Stromal cell of bone marrow (primary cell): ENCODE data around the gene OR5H2.
"Not testable (repeated sequence)": the region's sequence is repeated elsewhere in the genome, so short reads cannot be mapped to it uniquely, and the experiment has no call there.

Experiments
- DNase-seq: peaks from one replicate; pipeline ENCODE4 v3.0.0-alpha.2; 2012; ENCODE audit warnings: low read depth

OR5H2 gene

GRCh38 chr3:98282205-98282604 is at the start of gene OR5H2:
TSS of gene OR5H2 (plus strand) at chr3:98282505. CDS start at chr3:98282903, 398 bp downstream.
- DNase-seq = no peak

DNA sequence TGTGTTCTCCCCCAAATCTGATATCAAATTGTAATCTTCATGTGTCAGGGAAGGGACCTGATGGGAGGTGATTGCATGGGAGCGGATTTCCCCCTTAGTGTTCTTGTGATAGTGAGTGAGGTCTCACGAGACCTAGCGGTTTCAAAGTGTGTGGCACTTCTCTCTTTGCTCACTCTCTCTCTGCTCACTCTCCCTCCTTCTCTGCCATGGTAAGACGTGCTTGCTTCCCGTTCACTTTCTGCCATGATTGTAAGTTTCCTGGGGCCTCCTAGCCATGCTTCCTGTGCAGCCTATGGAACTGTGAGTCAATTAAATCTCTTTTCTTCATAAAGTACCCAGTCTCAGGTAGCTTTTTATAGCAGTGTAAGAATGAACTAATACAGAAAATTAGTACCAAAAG is 48.8 kb upstream of the OR5H2 start:
- no peak for DNase-seq

- no peak for DNase-seq
Measured at GRCh38 chr3:98240131-98240530, 42.2 kb upstream of the OR5H2 start.

DNA sequence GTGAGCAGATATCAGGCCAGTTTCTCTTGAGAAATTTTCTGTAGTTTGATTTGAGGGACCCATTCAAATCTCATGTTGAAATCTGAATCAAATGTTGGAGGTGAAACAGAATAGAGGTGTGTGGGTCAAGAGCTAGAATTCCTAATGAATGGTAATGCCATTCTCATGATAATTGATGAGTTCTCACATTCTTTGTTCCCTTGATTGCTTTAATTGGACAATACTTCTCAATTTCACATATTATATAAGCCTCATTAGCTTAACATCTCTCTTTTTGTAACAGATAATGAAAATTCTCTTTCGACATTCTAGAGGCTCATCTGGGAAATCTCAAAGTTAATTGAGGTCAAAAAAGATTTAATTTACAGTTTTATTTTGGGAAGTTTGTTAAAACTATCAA is 40.1 kb upstream of the OR5H2 start:
- DNase-seq = no peak

DNA sequence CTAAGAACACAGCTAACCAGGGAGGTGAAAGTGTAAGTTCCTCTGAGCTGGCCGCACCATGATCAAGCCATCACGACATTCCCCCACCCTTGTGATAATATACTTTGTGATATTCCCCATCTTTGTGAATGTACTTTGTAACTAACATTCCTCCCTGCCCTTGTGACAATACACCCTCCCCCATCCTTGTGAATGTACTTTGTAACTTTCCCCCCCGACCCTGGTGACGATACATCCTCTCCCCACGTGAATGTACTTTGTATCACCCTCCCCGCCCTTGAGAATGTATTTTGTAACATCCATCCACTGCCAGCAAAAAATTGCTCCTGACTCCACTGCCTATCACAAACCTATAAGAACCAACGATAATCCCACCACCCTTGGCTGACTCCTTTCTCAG is 38.5 kb upstream of the OR5H2 start:
- no peak for DNase-seq

DNA sequence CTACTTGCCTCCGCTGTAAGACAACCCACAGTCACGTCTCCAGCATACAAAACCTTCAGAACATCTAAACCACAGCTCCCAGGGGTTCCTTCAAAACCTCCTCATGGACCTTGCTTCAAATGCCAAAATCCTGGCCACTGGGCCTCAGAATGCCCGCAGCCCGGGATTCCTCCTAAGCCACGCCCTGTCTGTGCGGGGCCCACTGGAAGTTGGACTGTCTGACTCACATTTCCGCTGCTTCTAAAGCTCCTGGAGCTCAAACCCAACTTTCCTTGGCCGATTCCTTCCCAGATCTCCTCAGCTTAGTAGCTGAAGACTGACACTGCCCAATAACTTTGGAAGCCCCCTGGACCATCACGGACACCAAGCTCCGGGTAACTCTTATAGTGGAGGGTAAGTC is 36.2 kb upstream of the OR5H2 start:
- DNase-seq = no peak

DNA sequence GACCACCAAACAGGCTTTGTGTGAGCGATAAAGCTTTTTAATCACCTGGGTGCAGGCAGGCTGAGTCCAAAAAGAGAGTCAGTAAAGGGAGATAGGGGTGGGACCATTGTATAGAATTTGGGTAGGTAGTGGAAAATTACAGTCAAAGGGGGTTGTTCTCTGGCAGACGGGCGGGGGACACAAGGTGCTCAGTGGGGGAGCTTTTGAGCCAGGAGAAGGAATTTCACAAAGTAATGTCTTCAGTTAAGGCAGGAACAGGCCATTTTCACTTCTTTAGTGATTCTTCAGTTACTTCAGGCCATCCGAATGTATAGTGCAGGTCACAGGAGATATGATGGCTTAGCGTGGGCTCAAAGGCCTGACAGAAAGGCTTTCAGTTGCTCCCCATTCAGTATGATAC is 26.3 kb upstream of the OR5H2 start:
- DNase-seq = not testable (repeated sequence)

DNA sequence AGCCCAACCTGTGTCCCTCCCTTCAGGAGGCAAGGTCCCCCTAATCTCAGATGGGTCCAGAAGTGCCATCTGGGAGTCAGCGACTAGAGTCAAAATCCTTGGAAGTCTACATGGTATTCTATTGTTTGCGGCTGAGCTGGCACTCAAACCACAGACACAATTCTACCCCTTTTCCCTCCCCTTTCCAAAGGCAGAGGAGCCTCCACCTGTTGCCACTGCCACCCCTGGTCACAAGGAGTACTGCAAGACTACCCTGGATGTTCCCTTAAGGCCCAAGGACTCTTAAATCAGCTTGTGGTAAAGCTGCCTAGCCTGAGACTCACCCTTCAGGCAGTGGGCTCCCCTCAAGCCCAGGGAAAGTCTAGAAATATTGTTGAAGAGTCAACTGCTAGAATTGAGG is 22.6 kb upstream of the OR5H2 start:
- DNase-seq = no peak

GRCh38 chr3:98262046-98262445 is 20.3 kb upstream of the OR5H2 start:
- no peak for DNase-seq

DNA sequence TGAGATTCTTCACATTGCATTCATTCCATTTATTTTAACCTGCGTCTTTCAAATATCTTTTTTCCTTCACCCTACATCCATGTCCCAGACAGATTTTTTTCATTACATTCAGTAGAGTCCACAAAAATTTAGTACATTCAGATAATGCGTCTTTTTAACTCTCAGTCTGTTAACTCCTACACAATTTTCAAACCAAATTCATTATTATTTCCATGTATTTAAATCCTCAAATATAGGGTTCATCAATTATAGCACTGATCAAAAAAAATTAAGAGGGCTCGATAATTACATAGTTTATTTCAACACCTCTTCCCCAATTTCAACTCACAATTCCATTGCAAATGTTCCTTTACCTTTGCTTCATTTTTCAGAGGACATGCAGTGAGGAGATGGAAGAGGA is 18.4 kb upstream of the OR5H2 start, which contains the start of gene OR5H6:
TSS of gene OR5H6 (plus strand) at position 301 of the 400 bp plus-strand sequence. CDS start at position 390, 89 bp downstream.
- no peak for DNase-seq

DNA sequence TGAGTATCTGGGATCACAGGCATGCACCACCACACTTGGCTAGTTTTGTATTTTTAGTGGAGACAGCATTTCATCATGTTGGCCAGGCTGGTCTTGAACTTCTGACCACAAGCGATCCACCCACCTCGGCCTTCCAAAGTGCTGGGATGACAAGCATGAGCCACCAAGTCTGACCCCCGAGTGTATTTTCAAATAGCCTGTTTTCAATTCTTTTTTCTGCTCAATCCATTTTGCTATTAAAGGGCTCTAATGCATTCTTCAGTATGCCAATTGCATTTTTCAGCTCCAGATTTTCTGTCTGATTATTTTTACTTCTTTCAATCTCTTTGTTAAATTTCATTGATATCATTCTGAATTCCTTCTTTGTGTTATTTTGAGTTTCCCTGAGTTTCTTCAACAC is 12.5 kb upstream of the OR5H2 start:
- DNase-seq = no peak

GRCh38 chr3:98272126-98272525 is 10.2 kb upstream of the OR5H2 start:
- no peak for DNase-seq

- no peak for DNase-seq
Measured at GRCh38 chr3:98274914-98275313, 7.4 kb upstream of the OR5H2 start.

DNA sequence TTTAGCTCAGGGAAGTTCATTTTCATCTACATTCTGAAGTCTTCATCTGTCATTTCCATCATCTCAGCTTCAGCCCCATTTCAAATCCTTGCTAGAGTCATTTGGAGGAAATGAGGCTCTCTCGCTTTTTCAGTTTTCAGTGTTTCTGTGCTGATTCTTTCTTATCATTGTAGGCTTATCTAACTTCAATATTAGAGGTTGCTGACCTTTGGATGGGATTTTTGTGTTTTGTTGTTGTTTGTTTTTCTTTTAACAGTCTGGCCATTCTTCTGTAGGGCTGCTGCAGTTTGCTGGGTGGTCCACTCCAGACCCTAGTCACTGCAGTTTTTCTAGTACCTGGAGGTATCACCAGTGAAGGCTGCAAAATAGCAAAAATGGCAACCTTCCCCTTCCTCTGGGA is 8.6 kb downstream of the OR5H2 start:
- DNase-seq = no peak

GRCh38 chr3:98291332-98291957 is 9.1 kb downstream of the OR5H2 start:
- no peak for DNase-seq

- DNase-seq = no peak
Measured at GRCh38 chr3:98322101-98322500, 39.8 kb downstream of the OR5H2 start.

- no peak for DNase-seq
Measured at GRCh38 chr3:98322686-98323085, 40.4 kb downstream of the OR5H2 start.

DNA sequence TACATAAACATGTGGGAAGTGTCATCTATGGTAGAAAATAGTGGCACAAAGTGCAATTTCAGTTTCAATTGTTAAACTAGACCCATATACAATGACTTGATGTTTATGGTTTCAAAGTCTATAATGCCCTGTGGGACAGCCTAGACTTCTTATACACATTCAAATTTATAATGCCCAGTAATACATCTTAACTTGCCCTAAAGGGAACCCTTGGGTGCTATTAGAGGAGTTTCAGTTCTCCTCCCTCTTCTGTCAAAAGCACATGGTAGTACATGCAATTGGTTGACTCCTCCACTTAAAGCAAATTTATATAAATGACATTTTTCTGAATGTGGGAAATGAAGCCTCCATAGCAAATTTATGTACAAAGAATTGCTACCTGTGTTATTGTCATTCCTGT is 41.1 kb downstream of the OR5H2 start:
- DNase-seq = no peak

DNA sequence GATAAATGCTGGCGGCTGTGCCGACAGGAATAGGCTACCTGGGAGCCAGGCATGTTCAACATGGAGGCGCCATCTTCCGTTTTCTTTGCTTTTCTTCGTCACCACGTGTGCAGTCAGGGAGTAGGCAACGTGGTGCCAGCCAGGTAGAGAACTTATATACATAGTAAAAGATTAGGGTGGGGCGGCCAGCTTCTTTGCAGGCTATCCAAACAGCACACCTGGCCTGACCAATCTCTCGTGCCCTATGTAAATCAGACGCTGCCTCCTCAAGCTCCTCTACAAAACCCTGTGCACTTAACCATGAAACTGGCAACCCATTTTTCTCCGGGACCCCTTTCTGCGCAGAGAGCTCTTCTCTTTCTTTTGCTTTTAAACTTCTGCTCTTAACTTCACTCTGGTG is 42.8 kb downstream of the OR5H2 start:
- DNase-seq = no peak

GRCh38 chr3:98326105-98326893 is 44.0 kb downstream of the OR5H2 start:
- no peak for DNase-seq

GRCh38 chr3:98326945-98327344 is 44.6 kb downstream of the OR5H2 start:
- no peak for DNase-seq

DNA sequence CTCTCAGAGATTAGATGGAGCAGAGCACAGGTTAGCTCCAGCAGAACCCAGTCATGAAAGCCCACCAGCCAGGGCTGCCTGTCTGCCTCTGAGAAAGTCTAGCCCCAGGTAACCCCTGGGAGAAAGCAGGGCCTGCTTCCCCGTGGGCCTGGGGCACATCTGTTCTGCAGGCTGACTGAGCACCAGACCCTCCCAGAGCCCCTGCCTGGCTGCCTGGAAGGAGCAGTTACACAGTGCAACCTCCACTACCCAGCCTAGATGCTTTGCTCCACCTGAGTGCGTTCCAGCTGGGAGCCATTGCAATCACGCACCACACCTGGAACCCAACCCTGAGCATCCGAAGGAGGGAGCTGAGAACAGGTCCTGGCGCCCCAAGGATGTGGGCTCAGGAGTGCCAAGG is 46.6 kb downstream of the OR5H2 start:
- no peak for DNase-seq

GRCh38 chr3:98329392-98330124 is 47.3 kb downstream of the OR5H2 start:
- DNase-seq = peak; percentile 20
